ENCODE data around the gene USP6NL.

USP6NL gene

DNA sequence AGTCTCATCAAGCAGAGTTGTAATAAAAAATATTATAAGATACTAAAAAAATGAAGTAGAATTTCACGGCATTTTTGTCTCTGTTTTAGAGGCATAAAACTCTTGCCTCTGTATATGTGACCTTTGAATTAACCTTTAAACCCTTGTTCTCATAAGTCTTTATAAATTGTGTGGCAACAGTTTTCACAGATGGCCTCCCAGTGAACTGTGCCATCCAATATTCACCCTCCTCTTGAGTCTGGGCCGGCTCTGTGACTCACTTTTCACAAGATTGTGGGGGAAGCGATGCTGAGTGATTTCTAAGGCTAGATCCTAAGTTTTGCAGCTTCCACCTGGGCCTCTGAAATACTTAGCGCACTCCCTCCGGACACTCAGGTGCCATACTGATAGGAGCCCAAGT lies 4.6 kb upstream of the USP6NL start:
- DNase-seq (ENCODE audit: low read depth in 2 of 2) = no peak

DNA sequence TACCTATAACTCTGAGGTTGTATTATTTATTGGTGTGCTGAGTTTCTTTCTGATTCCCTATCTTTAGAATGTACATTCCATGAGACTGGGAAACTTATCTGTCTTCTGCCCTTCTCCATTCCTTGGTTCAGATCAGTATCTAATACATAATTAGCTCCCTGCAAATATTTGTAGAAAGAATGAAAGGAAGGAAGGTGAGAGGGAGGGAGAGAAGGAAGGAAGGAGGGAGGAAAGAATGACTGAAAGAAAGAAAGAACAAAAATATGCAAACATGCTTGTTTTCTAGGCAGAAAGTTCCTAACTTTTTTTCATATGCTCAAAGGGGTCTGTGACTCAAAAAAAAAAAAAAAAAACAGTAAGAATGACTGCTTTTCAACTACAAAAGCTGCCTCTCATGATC lies 3.9 kb upstream of the USP6NL start:
- DNase-seq (ENCODE audit: low read depth in 2 of 2) = no peak

DNA sequence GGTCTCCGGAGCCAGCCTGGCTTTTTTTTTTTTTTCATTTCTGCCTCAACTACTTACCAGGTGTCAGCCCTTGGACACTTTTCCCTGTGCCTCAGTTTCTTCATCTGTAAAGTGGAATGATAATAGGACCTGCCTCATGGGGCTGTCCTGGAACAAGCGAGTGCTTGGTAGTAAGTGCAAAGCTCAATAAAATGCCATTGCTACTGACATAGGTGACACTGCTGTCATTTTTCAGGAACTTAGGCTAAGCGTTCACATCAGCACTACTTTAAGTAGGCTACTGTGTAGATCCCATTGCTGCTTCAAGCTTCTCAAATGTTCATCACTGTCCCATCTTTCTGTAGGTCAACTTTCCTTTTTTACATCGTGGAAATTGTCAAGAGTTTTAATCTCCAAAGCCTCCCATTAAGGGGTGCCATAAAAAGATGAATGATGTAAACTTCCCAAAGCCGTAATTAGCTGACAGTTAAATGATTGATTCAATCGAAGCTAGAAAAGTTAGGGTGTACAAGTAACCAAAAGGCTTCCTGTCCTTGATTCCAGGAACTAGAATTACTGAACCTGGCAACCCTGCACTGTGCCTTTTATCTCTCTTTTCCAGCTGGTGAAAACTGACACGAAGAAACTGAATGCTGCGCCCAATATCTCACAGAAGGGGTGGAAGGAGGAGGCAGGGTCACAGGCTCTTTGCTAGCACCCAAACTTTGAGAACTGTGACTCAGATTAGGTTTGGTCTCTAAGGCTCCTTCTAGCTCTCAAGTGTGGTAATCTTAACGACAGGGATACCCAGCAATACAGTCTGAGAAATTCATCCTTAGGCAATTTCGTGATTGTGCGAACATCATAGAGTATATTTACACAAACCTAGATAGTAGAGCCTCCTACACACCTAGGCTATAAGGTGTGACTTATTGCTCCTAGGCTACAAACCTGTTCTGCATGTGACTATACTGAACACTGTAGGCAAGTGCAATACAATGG lies 861 bp upstream of the USP6NL start:
- DNase-seq (ENCODE audit: low read depth in 2 of 2) = no peak

DNA sequence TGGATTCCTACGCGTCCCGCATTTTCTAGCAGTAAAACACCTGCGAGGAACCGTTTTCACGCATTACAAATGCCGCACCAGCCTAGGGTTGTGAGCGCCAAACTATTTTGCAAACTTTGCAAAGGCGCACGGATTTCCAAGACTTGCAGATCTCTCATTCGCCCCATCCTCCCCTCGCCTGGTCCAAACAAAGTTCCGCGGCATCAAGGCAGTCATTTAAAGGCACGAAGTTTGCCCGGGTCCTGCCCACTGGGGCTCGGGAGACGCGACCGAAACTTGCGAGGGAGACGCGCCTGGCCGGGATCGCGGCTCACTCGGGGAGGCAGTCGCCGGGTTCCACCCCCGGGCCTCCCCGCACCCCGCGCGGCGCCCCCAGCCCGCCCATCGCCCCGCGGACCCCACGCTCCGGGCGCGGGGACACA lies 613 bp downstream of the USP6NL start:
- DNase-seq (ENCODE audit: low read depth in 2 of 2) = peak in 1 of 2 donors; percentile 6

DNA sequence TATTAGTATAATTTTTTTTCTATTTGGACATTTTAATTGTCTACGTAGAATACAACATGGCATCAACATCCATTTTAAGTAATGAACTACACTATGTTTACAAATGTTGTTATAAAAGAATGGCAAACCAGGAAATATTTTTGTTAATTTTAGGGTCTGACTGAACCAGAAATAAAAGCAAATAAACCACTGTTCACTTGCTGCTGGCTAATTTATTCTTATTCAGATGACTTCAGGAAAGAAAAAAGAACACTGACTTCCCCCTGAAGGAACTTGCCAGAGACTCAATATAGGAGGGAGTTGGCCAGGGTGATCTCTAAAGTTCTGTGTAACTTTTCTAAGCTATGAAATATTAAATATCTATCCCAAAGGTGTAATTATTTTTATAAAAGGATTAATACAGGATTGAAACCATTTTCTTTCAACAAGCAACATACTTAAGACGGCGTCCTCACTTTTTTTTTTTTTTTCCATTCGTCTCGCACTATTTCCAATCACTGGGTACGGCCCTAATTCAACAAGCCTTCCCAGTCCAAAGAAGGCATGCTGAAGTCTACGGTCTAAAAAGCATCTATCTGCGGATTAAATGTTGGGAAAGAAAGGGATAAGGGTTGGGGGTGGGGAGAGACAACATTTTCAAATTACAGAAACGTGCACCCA lies 1.2 kb downstream of the USP6NL start:
- DNase-seq (ENCODE audit: low read depth in 2 of 2) = no peak

DNA sequence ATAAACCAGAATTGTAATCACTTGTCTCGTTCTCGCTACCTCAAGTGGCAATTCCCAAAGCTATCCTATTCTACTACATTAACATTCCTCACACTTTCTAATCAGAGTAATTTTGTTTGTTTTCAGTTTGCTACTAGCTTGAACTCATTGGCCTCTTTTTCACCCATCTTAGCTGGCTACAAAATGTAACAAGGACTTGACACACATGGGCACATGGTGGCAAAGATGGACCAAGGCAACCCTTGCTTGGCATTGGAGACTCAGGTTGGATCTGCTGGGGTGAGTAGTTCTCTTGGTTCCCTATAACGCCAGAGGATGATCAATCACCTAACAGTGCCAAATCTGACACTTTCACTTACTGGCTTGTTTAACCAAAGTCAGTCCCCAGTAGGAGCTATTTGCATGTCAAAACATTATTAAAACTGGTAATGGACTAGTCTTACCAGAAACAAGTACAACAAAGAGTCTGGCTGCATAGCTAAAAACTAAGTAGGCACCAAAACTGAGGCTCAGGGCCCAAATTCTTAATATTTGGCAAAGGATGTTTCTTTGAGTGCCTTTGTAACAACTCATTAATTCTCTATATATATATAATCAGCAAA lies 1.9 kb downstream of the USP6NL start:
- DNase-seq (ENCODE audit: low read depth in 2 of 2) = no peak

DNA sequence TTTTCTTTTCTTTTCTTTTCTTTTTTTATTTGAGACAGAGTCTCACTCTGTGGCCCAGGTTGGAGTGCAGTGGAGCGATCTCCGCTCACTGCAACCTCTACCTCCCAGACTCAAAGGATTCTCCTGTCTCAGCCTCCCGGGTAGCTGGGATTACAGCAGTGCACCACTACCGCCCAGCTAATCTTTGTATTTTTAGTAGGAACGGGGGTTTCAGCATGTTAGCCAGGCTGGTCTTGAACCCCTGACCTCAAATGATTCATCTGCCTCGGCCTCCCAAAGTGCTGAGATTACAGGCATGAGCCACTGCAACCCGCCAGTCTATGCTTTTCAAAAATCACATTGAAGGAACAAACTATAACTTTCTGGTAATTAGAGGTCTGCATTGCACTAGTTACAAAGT lies 2.4 kb downstream of the USP6NL start:
- DNase-seq (ENCODE audit: low read depth in 2 of 2) = no peak

DNA sequence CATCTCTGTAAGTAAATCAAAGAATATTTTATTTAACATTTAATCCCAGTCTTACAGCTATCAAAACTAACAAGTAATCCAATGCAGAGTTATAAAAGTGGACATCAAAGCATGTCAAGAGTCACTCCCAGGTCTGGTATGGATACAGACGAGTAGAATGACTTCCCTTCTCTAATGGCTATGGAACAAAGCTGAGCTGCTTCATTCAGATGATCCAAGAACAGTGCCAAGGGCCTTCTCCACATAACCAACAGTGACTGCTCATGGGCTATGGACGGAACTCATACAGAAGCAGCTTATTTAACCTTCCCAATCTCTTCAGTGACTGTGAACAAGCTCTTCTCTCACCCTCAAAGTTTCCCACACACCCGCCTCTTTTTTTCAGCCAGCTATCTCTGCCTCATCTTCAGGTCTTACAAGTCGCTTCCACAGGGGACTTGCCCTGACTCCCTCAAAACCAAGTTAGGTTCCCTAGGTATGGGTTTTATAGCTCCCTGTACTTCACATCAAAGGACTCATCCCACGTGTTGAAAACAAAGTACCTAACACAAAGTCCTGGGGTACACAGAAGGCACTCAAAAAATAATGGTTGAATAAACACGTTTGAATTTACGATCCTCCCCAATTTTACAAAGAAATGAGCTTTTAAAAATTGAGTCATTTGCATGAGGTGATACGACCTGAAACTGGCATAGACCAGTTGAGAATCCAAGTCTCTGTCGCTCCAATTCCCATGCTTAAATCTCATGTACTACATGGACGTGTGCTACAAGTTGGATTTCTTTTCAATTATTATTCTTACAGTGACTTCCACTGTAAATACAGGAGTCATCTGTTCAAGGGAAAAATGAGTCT lies 3.1 kb downstream of the USP6NL start:
- no peak for DNase-seq (ENCODE audit: low read depth in 2 of 2)

DNA sequence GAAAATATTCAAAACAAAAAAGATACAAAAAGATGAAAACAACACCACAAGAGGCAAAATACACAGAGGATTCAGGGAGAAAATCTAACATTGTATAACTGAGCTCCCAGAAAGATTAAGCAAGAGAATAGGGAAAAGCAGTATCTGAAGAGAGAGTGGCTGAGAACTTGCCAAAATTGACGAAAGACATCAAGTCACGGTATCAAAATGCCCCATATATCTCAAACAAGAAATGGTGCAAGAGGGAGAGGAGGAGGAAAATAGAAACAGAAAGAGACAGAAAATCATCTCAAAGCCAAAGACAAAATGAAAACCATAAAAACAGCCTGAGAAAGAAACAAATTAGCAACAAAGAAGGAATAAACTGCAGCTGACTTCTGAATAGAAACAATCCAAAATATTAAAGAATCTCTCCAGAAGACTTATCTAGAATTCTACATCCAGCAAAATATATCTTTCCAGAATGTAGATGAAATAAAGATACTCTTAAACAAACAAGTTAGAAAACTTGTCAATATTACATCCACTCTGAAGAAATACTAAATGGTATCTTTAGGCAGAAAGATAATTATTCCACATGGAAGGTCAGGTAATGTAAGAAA lies 5.5 kb downstream of the USP6NL start:
- no peak for DNase-seq (ENCODE audit: low read depth in 2 of 2)

DNA sequence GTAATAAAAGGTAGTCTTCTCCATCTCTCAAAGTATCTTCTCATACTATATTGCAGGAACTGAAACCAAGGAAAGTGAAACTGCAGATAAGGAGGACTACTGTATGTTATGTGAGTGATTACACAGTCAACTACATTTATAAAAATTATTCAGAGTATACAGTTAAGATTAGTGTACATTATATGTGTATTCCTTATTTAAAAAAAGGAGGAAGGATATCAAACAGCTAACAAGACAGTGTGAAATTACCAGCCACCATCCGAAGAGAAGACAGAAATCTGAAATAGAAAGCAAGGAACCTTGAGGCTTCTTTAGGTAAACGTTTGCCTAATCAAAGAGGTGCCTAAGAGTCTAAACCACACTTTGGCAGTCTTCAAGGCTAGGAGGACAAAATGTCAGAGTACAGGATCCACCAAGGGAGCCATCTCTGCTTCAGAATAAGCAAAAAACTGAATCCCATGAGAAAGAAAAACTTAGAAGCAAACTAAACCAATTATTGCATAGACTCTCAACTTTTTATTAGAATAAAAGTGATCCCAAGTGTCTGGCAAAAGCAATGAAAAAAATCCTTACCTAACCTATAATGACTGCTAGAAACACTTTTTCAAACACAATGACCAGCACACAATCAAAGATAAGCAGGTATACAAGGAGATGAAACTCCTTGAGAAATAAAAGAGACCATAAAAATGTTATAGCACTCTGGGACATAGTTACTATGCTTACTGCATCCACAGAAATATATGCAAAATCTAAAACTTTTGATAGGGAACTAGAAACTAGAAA lies 6.4 kb downstream of the USP6NL start:
- DNase-seq (ENCODE audit: low read depth in 2 of 2) = no peak

DNA sequence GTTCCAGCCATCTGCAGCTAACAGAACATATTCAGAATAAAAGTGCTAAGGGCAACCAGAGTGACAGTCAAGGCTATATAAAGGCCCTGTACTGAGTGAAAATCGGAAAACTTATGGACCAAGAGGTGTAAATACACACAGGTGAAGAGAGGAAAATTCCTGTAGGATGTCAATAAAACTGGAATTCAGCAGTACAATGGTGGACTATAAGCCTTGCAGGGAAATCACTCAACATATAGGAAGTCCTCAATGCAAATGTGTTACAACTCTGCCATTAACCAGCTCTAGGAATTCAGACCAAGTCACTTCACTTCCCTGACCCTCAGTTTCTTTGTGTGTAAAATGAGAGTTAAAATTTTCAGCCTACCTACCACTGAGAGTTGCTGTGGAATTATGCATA lies 7.7 kb downstream of the USP6NL start:
- no peak for DNase-seq (ENCODE audit: low read depth in 2 of 2)

DNA sequence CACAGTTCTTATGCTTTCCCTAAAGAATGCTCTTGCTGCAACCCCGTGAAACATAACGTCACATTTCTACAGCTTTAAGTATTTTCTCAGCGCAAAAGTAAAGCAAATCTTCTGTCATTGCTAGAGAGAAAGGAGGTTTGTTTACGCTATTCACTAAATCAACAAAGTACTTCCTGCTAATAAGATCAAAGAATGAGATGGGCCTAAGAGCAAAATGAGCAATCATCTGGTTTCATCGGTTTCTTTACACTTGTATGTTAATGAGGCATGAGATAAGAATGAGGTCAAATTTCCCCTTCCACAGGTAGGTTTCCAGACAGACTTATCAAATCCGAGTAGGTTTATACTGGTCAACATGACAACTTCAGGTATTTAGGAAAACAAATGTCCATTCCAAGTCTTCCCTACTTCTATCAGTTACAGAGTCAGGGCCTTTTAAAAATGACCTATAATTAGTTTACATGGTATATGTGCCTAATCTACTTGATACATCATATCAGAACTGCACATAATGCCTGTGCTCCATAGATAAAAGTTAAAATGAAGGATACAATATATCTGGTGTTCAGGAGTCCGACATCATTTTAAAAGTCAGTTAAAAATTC lies 8.4 kb downstream of the USP6NL start:
- DNase-seq (ENCODE audit: low read depth in 2 of 2) = no peak

DNA sequence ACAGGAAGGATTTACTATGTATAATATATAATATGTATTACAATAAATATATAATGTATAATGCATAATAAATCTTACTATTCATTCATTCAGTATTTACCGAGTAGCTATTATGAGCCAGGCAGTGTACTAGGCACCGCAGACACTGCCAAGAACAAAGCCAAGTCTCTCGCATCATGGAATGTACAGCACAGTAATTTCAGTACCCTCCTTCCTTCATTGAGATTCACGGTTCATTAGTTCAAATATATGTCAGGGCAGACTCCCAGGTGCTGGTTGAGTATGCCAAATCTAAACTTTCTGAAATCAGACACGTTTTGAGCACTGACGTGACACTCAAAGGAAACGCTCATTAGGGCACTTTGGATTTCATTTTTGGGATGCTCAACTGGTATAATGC lies 9.1 kb downstream of the USP6NL start:
- DNase-seq (ENCODE audit: low read depth in 2 of 2) = no peak

DNA sequence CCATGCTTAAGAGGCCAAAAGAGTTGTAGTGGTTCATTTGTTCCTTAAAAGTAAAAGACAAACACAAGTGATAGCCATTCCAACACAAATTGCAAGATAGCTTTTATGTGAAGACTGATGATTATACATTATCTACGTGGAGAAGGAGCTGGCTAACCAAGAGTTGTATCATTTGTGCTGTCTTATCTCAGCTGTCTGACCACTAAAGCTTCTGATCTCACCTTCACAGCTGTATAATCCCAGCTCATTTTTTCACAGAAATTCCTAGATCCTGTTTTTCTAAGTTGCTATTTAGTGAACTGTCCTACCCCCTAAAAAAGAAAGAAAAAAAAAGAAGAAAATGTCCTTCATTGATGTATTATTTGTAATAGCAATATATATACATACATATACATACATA lies 9.8 kb downstream of the USP6NL start:
- no peak for DNase-seq (ENCODE audit: low read depth in 2 of 2)

DNA sequence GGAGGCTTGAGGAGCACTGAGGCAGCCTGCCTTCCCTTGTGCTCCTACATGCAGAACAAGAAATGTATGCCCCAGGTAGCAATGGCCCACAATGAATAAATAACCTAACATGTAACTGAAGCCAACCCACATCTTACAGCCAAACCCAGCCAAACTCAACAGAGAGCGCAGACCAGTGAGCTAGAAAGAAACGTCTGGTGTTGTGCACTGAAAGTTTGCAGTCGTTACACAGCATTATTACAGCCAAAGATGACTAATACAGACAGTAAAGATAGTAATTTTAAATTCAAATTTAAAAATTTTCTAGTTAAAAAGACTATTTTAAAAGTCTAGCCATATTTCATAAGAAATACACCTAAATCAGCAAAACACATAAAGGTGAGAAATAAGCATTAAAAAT lies 11.2 kb downstream of the USP6NL start:
- no peak for DNase-seq (ENCODE audit: low read depth in 2 of 2)

DNA sequence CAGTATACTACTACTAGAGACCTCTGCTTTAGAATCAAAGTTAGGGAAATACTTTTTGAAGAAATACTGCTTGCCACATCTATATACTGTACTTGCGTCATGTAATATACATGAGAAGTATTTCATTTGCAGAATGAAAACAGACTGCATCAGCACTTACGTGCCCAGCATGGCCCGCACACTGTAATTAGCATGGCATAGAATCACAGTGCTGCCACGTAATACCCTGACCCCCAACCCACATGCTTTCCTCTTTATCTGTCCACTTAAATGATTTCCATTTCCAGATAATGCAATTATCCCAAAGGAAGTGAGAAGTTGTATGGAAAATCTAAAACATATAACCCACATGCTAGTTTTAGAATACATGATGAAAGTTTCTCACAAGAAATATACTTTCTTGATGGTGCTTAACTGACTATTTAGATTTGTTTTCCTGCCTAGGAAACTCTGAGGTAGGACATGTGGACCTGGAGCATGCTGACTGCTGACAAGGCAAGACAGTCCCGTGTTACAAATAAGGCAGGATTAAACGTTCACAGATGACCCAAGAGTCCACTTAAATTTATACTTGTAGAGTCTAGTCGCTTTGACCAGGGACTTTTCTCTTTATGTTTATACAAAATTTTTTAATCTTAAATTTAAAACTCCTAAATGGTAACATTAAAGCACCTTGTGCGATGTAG lies 12.6 kb downstream of the USP6NL start:
- DNase-seq (ENCODE audit: low read depth in 2 of 2) = no peak

DNA sequence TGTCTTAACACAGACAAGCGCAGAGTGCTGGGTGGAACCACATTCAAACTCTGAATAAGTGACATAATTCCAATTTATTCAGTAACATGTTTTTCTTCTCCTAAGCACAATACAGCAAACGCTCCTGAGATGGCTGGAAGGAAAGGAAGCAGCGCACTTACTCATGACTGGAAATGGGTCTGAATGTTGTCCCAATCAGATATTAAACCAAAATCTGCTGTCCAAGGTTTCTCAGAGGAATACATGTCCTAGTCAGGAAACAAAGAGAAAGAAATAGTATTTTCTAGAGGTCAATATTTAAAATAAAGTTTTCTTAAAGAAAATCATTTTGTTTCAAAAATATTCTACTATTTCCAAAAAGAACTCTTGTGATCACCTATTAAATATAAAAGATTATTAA lies 14.0 kb downstream of the USP6NL start:
- no peak for DNase-seq (ENCODE audit: low read depth in 2 of 2)

DNA sequence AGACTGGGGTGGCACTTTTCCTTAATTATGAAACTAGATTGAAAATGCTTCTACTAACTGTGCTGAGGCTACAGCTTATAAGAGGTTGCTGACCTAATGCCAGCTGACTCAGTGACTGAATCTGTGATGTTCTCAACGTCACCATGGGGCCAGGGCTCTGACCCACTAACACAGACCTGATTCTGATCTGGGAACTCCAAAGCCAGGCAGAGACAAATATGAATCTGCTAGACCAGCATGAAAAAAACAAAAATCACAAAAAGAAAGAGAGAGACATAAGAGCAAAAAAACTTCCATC lies 16.1 kb downstream of the USP6NL start:
- DNase-seq (ENCODE audit: low read depth in 2 of 2) = no peak

DNA sequence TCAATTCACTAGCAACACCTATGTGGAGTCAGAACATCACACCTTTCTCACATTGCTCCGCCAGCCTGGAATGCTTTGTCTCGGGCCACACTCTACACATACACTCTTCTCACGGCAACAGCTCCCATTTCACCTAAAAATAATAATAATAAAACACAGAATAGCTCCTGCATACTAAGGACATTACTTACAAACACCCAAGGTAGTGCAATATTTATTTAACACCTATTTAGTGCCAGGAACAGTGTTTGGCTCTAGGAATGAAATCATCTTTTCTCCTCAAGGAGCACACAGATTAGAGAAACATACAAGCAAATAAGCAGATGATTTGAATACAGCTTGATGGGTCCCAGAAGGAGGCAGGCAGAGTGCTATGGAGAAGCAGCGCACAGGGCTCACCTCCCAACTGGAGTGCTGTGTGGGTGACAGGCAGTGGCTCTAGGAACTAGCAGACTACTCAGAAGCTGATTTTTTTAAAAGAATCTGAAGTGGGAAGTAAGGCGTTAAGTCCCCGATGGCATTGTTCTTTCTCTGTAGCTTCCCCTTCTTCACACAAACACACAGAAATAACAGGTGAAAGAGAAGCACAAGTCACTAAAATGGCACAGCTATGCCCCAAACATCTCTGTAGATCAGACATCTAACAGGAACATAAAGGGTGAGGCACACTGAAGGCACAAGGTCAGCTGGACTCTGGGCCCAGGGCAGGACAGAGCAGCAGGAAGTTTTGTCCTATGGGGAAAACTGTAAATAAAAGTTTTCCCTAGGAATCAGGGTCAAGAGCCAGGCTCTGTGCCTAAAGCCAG lies 16.7 kb downstream of the USP6NL start:
- no peak for DNase-seq (ENCODE audit: low read depth in 2 of 2)
